ENCODE data around the gene RAB3GAP1. TPM values are rescaled to one million over a fixed set of nuclear protein-coding genes. Genes with fewer than 3 reads are reported as not detected.

Gene RAB3GAP1
- total RNA-seq (2022; extraction: Qiagen RNA extraction; ENCODE audit: low read depth): 24.5 to 32.9 TPM (median 30.1 TPM) in 5 replicates

DNA sequence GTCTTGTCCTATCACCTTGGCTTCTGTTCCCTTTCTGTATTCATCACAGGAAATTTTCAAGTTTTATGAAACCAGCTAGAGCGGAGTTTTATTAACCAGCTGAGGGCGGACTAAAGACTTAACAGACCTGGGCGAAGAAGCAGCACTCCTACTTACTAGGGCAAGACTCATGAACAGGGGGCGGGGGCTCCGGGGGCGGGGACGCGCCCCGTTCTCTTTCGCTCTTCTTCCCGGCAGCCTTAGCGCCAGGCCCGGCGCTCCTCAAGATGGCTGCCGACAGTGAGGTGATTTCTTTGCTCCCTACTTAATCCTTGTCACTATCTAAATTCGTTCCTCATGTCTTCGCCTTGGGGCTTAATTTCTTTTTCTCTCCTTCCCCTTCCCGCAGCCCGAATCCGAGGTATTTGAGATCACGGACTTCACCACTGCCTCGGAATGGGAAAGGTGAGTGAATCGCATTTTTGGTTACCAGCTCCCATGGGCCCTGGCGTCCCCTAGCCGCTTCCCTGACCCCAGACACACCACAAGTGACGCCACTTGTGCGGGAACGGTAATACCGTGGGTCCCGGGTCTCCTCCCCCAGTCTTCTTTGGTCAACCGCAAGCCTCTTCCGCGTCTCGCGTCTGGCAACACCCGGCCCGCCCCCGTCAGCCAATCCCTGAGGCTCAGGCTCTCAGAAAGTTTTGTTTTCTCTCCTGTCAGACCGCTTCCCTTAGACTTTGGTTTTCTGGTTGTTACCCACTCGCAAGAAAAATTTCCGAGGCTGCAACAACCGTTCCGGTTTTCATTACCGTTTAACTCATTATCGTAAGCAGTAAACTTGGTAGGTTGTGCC is at the start of gene RAB3GAP1:
TSS of gene RAB3GAP1 (plus strand) at position 251 of the 835 bp plus-strand sequence. CDS start at position 267, 16 bp downstream.

GRCh38 chr2:135047300-135047699 is 4.8 kb upstream of the RAB3GAP1 start, which contains the start of gene MAP3K19:
Gene MAP3K19 (minus strand): TSS chr2:135047447. CDS start chr2:135024647, 22,800 bp downstream.

Other genes with a start within 250 kb of the RAB3GAP1 start
- not detected in 5 replicates for gene ACMSD, start 213.7 kb upstream of the RAB3GAP1 start, total RNA-seq (2022; extraction: Qiagen RNA extraction; ENCODE audit: low read depth)
- gene CCNT2, start 133.5 kb upstream of the RAB3GAP1 start, total RNA-seq (2022; extraction: Qiagen RNA extraction; ENCODE audit: low read depth): 7.8 to 12.3 TPM (median 11.9 TPM) in 5 replicates
- not detected in 5 replicates for gene MAP3K19, start 4.8 kb upstream of the RAB3GAP1 start, total RNA-seq (2022; extraction: Qiagen RNA extraction; ENCODE audit: low read depth)

All from A549 treated with DMSO at 1 μM for 4 hours (cell line).